Raji (cell line): ENCODE measurements around the gene IL13RA1.

Experiments used
- POLR2A ChIP-seq: IDR thresholded peaks from 2 replicates; pipeline ENCODE4 v1.6.1; 2011; ENCODE audit warnings: low read depth, low read length, control low read depth; ENCODE audit not compliant: insufficient read depth

Gene IL13RA1

GRCh38 chrX:118760025-118760424 lies 32.6 kb downstream of the IL13RA1 start:
- no peak for TF ChIP-seq POLR2A

GRCh38 chrX:118761939-118762707 lies 34.7 kb downstream of the IL13RA1 start:
- TF ChIP-seq POLR2A: no peak

DNA sequence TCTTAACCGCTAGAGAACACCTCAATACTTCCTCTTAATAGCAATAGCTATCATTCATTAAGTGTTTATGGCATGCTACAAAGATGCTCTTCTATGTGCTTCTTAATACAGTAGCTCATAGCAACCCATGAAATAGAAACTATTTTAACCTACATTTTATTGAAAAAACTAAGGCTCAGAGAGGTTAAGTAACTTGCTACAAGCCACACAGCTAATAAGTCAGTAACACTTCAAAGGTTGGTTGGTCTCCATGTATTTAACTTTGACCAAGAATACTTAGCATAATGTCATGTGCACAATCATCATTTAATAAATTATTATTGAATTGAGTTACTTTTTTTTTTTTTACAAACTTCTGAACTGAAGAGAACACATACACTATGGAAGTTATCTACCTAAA lies 36.1 kb downstream of the IL13RA1 start:
- TF ChIP-seq POLR2A: no peak

DNA sequence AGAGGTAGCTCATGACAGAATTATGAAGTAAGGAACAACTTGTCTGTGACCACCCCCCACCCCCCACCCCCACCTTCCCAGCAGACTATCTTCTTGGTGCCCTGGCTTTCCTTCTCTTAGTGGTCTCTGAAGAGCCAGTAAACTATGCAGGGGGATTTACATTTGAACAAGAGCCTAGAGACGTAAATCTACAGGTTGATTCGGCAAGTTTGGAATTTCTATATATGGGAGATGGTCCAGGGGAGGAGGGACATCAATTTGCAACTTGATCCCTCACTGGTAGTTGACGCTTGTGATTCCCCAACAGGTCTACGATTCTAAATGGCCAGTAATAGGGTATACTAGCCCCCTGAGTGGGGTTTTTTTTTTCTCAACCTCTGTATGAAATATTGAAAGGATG lies 36.7 kb downstream of the IL13RA1 start:
- TF ChIP-seq POLR2A: no peak

DNA sequence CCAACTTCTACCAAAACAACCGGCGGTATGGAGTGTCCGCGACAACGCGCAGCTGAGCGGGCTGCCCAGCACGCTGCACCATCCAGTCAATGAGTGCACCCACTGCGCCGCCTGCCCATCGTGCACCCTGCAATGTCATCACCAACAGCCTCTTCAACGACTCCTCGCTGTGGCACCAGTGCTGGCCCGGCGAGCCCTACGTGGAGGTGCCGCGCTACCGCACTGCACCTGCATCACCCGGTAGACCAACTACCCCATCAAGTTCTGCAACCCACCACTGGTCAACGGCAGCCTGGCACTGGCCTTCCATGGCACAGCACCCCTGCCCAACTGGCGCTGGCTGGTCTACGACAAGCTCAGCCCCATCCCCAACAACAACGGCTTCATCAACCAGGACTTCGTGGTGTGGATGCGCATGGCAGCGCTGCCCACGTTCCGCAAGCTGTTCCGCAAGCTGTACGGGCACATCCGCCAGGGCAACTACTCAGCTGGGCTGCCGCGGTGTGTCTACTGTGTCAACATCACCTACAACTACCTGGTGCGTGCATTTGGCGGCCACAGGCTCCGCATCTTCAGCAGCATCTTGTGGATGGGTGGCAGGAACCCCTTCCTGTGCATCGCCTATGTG lies 42.8 kb downstream of the IL13RA1 start:
- TF ChIP-seq POLR2A: no peak

DNA sequence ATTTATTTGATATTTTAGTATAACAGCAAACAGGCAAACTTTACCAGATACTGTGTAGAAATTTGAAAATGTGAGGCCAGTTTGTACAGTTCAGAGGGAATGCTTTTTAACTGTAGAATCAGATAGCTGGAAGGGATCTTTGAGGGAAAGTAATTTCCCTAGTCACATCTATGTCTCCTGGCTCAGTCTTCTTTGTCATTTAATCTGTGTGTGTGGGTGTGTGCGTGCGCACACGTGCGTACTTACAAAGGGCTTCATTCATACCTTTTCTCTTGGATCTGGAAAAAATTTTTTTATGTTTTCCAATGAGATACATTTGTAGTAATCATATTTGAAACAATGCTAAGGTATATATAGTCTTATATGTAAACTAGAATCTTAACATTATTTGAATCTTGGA lies 44.6 kb downstream of the IL13RA1 start:
- TF ChIP-seq POLR2A: no peak

DNA sequence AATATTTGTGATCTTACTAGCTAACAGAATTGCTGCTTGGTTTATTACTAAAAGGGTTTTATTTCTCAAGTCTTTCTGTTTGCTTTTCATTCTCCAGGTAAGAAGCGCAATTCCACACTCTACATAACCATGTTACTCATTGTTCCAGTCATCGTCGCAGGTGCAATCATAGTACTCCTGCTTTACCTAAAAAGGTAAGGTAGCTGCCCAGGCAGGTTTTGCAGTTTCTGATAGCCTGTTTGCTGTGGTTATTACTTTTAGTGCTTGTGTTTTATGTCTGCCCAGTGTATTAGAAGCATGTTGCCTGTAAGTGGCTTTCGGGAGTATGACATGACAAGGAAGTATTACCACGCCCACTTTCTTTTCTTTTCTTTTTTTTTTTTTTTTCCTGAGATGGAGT lies 46.4 kb downstream of the IL13RA1 start:
- no peak for TF ChIP-seq POLR2A

DNA sequence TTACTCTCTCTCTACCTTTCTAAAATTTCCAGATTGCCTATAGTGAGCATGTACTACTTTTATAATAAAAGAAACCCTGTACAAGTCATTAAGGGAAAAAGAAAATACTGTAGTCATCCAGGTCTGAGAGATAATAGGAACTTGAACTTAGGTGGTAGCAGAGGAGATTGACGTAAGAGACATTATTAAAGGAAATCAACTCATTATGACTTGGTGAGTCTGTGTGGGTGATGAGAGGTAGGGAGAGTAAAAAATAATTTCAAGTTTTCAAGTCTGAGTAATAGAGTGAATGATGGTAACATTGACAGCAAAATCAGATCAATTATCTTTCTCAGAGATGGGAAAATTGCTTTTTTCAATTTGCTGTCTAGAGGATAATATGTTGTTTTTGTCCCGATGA lies 52.2 kb downstream of the IL13RA1 start:
- TF ChIP-seq POLR2A: no peak

DNA sequence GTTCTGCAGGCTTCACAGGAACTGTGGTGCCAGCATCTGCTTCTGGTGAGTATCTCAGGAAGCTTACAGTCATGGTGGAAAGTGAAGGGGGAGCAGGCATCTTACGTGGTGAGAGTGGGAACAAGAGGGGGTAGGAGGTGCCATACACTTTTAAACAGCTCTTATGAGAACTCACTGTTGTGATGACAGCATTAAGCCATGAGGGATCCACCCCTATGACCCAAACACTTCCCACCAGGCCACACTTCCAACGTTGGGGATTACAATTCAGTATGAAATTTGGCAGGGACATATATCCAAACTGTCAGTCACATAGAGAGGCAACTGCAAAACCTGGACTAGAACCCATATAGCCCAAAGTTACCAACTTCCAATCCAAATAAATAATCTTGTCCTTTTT lies 53.1 kb downstream of the IL13RA1 start:
- no peak for TF ChIP-seq POLR2A

GRCh38 chrX:118780911-118781310 lies 53.5 kb downstream of the IL13RA1 start:
- no peak for TF ChIP-seq POLR2A

- TF ChIP-seq POLR2A: no peak
Measured at GRCh38 chrX:118795528-118796280, 68.3 kb downstream of the IL13RA1 start.

- TF ChIP-seq POLR2A: no peak
Measured at GRCh38 chrX:118802857-118803256, 75.5 kb downstream of the IL13RA1 start.

DNA sequence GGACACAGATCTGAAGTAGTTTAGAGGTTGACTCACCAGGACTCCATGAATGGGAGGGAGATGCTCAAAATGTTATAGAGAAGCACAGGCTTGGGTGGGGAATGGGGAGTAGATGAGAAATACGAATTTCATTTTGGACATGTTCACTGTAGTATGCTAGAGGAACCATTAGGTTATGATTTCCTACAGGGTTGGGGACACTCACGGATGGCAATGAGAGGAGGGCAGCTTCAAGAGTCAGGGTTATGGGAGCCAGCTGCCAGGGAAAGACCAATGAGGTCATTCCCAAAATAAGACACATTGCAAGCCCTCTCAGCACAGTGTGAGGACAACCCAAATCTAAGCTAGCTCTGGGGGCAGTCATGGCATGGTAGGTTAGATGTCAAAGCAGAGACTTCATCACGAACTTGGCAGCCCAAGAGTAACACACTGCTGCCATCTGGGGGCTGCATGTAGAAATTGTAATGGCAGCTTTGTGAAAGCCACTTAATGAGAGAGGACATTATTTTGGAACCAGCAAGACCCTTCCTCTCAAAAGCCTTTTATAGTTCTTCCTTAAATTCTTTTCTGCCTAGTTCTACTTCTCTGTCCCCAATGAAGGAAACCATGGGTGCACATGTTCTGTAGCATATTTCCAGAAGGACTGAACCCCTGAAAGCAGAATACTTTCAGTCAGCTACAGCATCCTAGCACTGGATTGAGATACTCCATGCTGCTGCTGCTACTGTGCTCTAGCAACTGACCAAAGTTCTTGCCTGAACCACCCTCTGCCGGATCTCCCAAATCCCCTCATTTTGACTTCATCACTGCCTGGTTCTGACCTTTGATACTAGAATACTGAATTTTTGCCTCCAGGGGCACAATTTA lies 80.0 kb downstream of the IL13RA1 start:
- TF ChIP-seq POLR2A: no peak

GRCh38 chrX:118823263-118824172 lies 96.1 kb downstream of the IL13RA1 start, which contains the start of gene ZCCHC12:
Gene ZCCHC12 (plus strand): TSS chrX:118823824. CDS start chrX:118825245, 1,421 bp downstream.
- no peak for TF ChIP-seq POLR2A
